Measurements from ENCODE around the gene MBOAT1.

The MBOAT1 gene

GRCh38 chr6:20230401-20231119, 18.3 kb upstream of the MBOAT1 start:
- H3K27ac ChIP-seq (ENCODE audit: low read length): no peak overlapping the region
- no peaks in the 10 kb centered on the region for H3K9me3 ChIP-seq (ENCODE audit: control insufficient read depth, low read depth, low read length)
- no peak overlapping the region for H3K9ac ChIP-seq (ENCODE audit: low read length)
- no peaks in the 10 kb centered on the region for H3K4me1 ChIP-seq (ENCODE audit: control insufficient read depth, low read depth, low read length)
- H3K27me3 ChIP-seq (ENCODE audit: control insufficient read depth, insufficient read depth, low read length): no peaks in the 10 kb centered on the region
- no peaks in the 10 kb centered on the region for H3K36me3 ChIP-seq (ENCODE audit: control insufficient read depth, low read depth, low read length)
- no peak overlapping the region for H3K4me3 ChIP-seq (ENCODE audit: low read length)

GRCh38 chr6:20229881-20230280, 17.6 kb upstream of the MBOAT1 start:
- H3K9me3 ChIP-seq (ENCODE audit: control insufficient read depth, low read depth, low read length): no peaks in the 10 kb centered on the region
- H3K27ac ChIP-seq (ENCODE audit: low read length): no peak overlapping the region
- no peaks in the 10 kb centered on the region for H3K27me3 ChIP-seq (ENCODE audit: control insufficient read depth, insufficient read depth, low read length)
- H3K36me3 ChIP-seq (ENCODE audit: control insufficient read depth, low read depth, low read length): no peaks in the 10 kb centered on the region
- no peak overlapping the region for H3K9ac ChIP-seq (ENCODE audit: low read length)
- H3K4me3 ChIP-seq (ENCODE audit: low read length): no peak overlapping the region
- no peaks in the 10 kb centered on the region for H3K4me1 ChIP-seq (ENCODE audit: control insufficient read depth, low read depth, low read length)

GRCh38 chr6:20227350-20227749, 15.1 kb upstream of the MBOAT1 start:
- no peaks in the 10 kb centered on the region for H3K27me3 ChIP-seq (ENCODE audit: control insufficient read depth, insufficient read depth, low read length)
- no peaks in the 10 kb centered on the region for H3K36me3 ChIP-seq (ENCODE audit: control insufficient read depth, low read depth, low read length)
- H3K27ac ChIP-seq (ENCODE audit: low read length): no peak overlapping the region
- H3K9ac ChIP-seq (ENCODE audit: low read length): no peak overlapping the region
- no peak overlapping the region for H3K4me3 ChIP-seq (ENCODE audit: low read length)
- H3K9me3 ChIP-seq (ENCODE audit: control insufficient read depth, low read depth, low read length): no peaks in the 10 kb centered on the region
- no peaks in the 10 kb centered on the region for H3K4me1 ChIP-seq (ENCODE audit: control insufficient read depth, low read depth, low read length)

GRCh38 chr6:20223141-20223540, 10.9 kb upstream of the MBOAT1 start:
- H3K36me3 ChIP-seq (ENCODE audit: control insufficient read depth, low read depth, low read length): no peaks in the 10 kb centered on the region
- no peak overlapping the region for H3K9ac ChIP-seq (ENCODE audit: low read length)
- H3K4me1 ChIP-seq (ENCODE audit: control insufficient read depth, low read depth, low read length): no peaks in the 10 kb centered on the region
- no peak overlapping the region for H3K4me3 ChIP-seq (ENCODE audit: low read length)
- no peak overlapping the region for H3K27ac ChIP-seq (ENCODE audit: low read length)
- no peaks in the 10 kb centered on the region for H3K27me3 ChIP-seq (ENCODE audit: control insufficient read depth, insufficient read depth, low read length)
- H3K9me3 ChIP-seq (ENCODE audit: control insufficient read depth, low read depth, low read length): no peaks in the 10 kb centered on the region

- Histone ChIP-seq H3K9ac (ENCODE audit: low read length) (no peak overlapping the region), H3K36me3 (ENCODE audit: control insufficient read depth, low read depth, low read length) (no peaks in the 10 kb centered on the region), H3K9me3 (ENCODE audit: control insufficient read depth, low read depth, low read length) (no peaks in the 10 kb centered on the region), H3K4me3 (ENCODE audit: low read length) (no peak overlapping the region), H3K4me1 (ENCODE audit: control insufficient read depth, low read depth, low read length) (no peaks in the 10 kb centered on the region), H3K27ac (ENCODE audit: low read length) (no peak overlapping the region), H3K27me3 (ENCODE audit: control insufficient read depth, insufficient read depth, low read length) (no peaks in the 10 kb centered on the region)
Measured at GRCh38 chr6:20221421-20221820, 9.2 kb upstream of the MBOAT1 start.

- no peaks in the 10 kb centered on the region for H3K4me1 ChIP-seq (ENCODE audit: control insufficient read depth, low read depth, low read length)
- no peaks in the 10 kb centered on the region for H3K9me3 ChIP-seq (ENCODE audit: control insufficient read depth, low read depth, low read length)
- H3K4me3 ChIP-seq (ENCODE audit: low read length): no peak overlapping the region
- no peak overlapping the region for H3K27ac ChIP-seq (ENCODE audit: low read length)
- H3K9ac ChIP-seq (ENCODE audit: low read length): no peak overlapping the region
- H3K36me3 ChIP-seq (ENCODE audit: control insufficient read depth, low read depth, low read length): no peaks in the 10 kb centered on the region
- no peaks in the 10 kb centered on the region for H3K27me3 ChIP-seq (ENCODE audit: control insufficient read depth, insufficient read depth, low read length)
Measured at GRCh38 chr6:20220359-20220758, 8.1 kb upstream of the MBOAT1 start.

GRCh38 chr6:20217891-20218290, 5.6 kb upstream of the MBOAT1 start:
- Histone ChIP-seq H3K9ac (ENCODE audit: low read length) (no peak overlapping the region), H3K4me3 (ENCODE audit: low read length) (no peak overlapping the region), H3K9me3 (ENCODE audit: control insufficient read depth, low read depth, low read length) (no peaks in the 10 kb centered on the region), H3K27me3 (ENCODE audit: control insufficient read depth, insufficient read depth, low read length) (peaks cover 5% of the 10 kb centered on the region), H3K36me3 (ENCODE audit: control insufficient read depth, low read depth, low read length) (no peaks in the 10 kb centered on the region), H3K27ac (ENCODE audit: low read length) (no peak overlapping the region), H3K4me1 (ENCODE audit: control insufficient read depth, low read depth, low read length) (peaks cover 4% of the 10 kb centered on the region)

GRCh38 chr6:20217324-20217855, 5.1 kb upstream of the MBOAT1 start:
- Histone ChIP-seq H3K9me3 (ENCODE audit: control insufficient read depth, low read depth, low read length) (no peaks in the 10 kb centered on the region), H3K27me3 (ENCODE audit: control insufficient read depth, insufficient read depth, low read length) (peaks cover 5% of the 10 kb centered on the region), H3K9ac (ENCODE audit: low read length) (no peak overlapping the region), H3K27ac (ENCODE audit: low read length) (no peak overlapping the region), H3K4me1 (ENCODE audit: control insufficient read depth, low read depth, low read length) (peaks cover 4% of the 10 kb centered on the region), H3K4me3 (ENCODE audit: low read length) (no peak overlapping the region), H3K36me3 (ENCODE audit: control insufficient read depth, low read depth, low read length) (no peaks in the 10 kb centered on the region)

GRCh38 chr6:20215310-20215709, 3.0 kb upstream of the MBOAT1 start:
- Histone ChIP-seq H3K27ac (ENCODE audit: low read length) (no peak overlapping the region), H3K36me3 (ENCODE audit: control insufficient read depth, low read depth, low read length) (no peaks in the 10 kb centered on the region), H3K9me3 (ENCODE audit: control insufficient read depth, low read depth, low read length) (no peaks in the 10 kb centered on the region), H3K4me3 (ENCODE audit: low read length) (no peak overlapping the region), H3K27me3 (ENCODE audit: control insufficient read depth, insufficient read depth, low read length) (peaks cover 18% of the 10 kb centered on the region), H3K4me1 (ENCODE audit: control insufficient read depth, low read depth, low read length) (peaks cover 14% of the 10 kb centered on the region), H3K9ac (ENCODE audit: low read length) (no peak overlapping the region)

- Histone ChIP-seq H3K9me3 (ENCODE audit: control insufficient read depth, low read depth, low read length) (no peaks in the 10 kb centered on the region), H3K4me3 (ENCODE audit: low read length) (peak overlapping the region; percentile 64), H3K36me3 (ENCODE audit: control insufficient read depth, low read depth, low read length) (no peaks in the 10 kb centered on the region), H3K27ac (ENCODE audit: low read length) (no peak overlapping the region), H3K4me1 (ENCODE audit: control insufficient read depth, low read depth, low read length) (peaks cover 14% of the 10 kb centered on the region), H3K9ac (ENCODE audit: low read length) (no peak overlapping the region), H3K27me3 (ENCODE audit: control insufficient read depth, insufficient read depth, low read length) (peaks cover 18% of the 10 kb centered on the region)
Measured at GRCh38 chr6:20213271-20213798, 1.1 kb upstream of the MBOAT1 start.

- H3K27ac ChIP-seq (ENCODE audit: low read length): no peak overlapping the region
- H3K4me1 ChIP-seq (ENCODE audit: control insufficient read depth, low read depth, low read length): peaks cover 18% of the 10 kb centered on the region
- peak overlapping the region; percentile 62 for H3K9ac ChIP-seq (ENCODE audit: low read length)
- no peaks in the 10 kb centered on the region for H3K36me3 ChIP-seq (ENCODE audit: control insufficient read depth, low read depth, low read length)
- H3K27me3 ChIP-seq (ENCODE audit: control insufficient read depth, insufficient read depth, low read length): peaks cover 18% of the 10 kb centered on the region
- H3K9me3 ChIP-seq (ENCODE audit: control insufficient read depth, low read depth, low read length): no peaks in the 10 kb centered on the region
- H3K4me3 ChIP-seq (ENCODE audit: low read length): peak overlapping the region; percentile 64
Measured at GRCh38 chr6:20211941-20212391, 303 bp downstream of the MBOAT1 start.

Measured in iPS-18a (cell line).